HL-60 (cell line): ENCODE measurements around the gene DUSP2.
A peak's percentile ranks its signal among the peaks of the same experiment; 100 is the strongest.

Source experiments
- DNase-seq, 2 experiments: peaks; one replicate each; pipeline ENCODE4 v3.0.0-alpha.2; 2010 to 2020; ENCODE audit warnings: low read depth in 1 of 2, low spot score in 1 of 2
- H3K27ac ChIP-seq: fragments of 250-450 bp; sonication (Bioruptor Pico); replicated peaks from 2 replicates; pipeline ENCODE4 v1.5.1; 2020; ENCODE audit warnings: mild to moderate bottlenecking, moderate library complexity
- H3K27me3 ChIP-seq: fragments of 250-450 bp; sonication (Bioruptor Pico); 2 replicates; pipeline ENCODE4 v1.5.1; 2021; ENCODE audit warnings: mild to moderate bottlenecking, moderate library complexity; ENCODE audit not compliant: insufficient read depth, poor library complexity, severe bottlenecking
- H3K4me3 ChIP-seq: replicated peaks from 2 replicates; pipeline ENCODE4 v1.5.1; 2011; ENCODE audit warnings: mild to moderate bottlenecking, control low read depth, low read length; ENCODE audit not compliant: insufficient read depth
- CTCF ChIP-seq: IDR thresholded peaks from one replicate; pipeline ENCODE4 v1.5.1; 2011; ENCODE audit warnings: low read length, control low read depth, inconsistent platforms; ENCODE audit not compliant: insufficient read depth
- GABPA ChIP-seq: IDR thresholded peaks from 2 replicates; pipeline ENCODE4 v1.6.1; 2012; ENCODE audit warnings: low read depth
- POLR2AphosphoS5 ChIP-seq: IDR thresholded peaks from 2 replicates; pipeline ENCODE4 v1.6.1; 2012; ENCODE audit warnings: low read depth
- REST ChIP-seq: IDR thresholded peaks from 2 replicates; pipeline ENCODE4 v1.6.1; 2012; ENCODE audit warnings: low read depth; ENCODE audit not compliant: insufficient replicate concordance
- SPI1 ChIP-seq: IDR thresholded peaks from 2 replicates; pipeline ENCODE4 v1.6.1; 2012; ENCODE audit warnings: low read depth, mild to moderate bottlenecking, borderline replicate concordance
- long read RNA-seq: library from polyadenylated mRNA; unstranded; transcript quantifications from one replicate; pipeline ENCODE4 v2.0.0, GENCODE V29; 2020

Gene DUSP2
- long read RNA-seq, transcript DUSP2-201 (4 exons, 1,688 nt): major isoform, 194 of 203 reads
- long read RNA-seq, partial matches to known transcripts: 7 of 203 reads
- long read RNA-seq, other reads (novel, unspliced or antisense): 2 of 203 reads

GRCh38 chr2:96145036-96145847, at the start of gene DUSP2:
Gene DUSP2 (minus strand): TSS chr2:96145440. CDS start chr2:96145354, 86 bp downstream.
- DNase-seq: peak; percentile 90 to 92
- Histone ChIP-seq H3K27me3 (no peaks in the 10 kb centered on the region), H3K27ac (peak within 1 kb of the TSS; percentile 91), H3K4me3 (peak within 1 kb of the TSS; percentile 58)
- no peak for TF ChIP-seq GABPA
- peak; percentile 63; the same call in 1 of the 2 replicates for TF ChIP-seq SPI1
- TF ChIP-seq CTCF: no peak
- TF ChIP-seq REST: peak; percentile 69
- TF ChIP-seq POLR2AphosphoS5: peak; percentile 96

- TF ChIP-seq SPI1 (no peak), POLR2AphosphoS5 (no peak), GABPA (no peak), CTCF (no peak), REST (no peak)
- Histone ChIP-seq H3K27ac (no peak overlapping the region), H3K4me3 (no peak overlapping the region), H3K27me3 (no peaks in the 10 kb centered on the region)
- no peak for DNase-seq
Observed at GRCh38 chr2:96191937-96192670, 46.9 kb upstream of the DUSP2 start.

- no peak overlapping the region for H3K4me3 ChIP-seq
- no peak overlapping the region for H3K27ac ChIP-seq
- no peaks in the 10 kb centered on the region for H3K27me3 ChIP-seq
- DNase-seq: no peak
- TF ChIP-seq POLR2AphosphoS5: no peak
- no peak for TF ChIP-seq REST
- no peak for TF ChIP-seq CTCF
- TF ChIP-seq SPI1: no peak
- no peak for TF ChIP-seq GABPA
Observed at GRCh38 chr2:96188821-96189526, 43.7 kb upstream of the DUSP2 start.
